H9 (cell line): ENCODE results near the gene BST2. TPM values are rescaled to one million over a fixed set of nuclear protein-coding genes. Genes with fewer than 3 reads are reported as not detected.

Experiments used
- DNase-seq: peaks from one replicate; pipeline ENCODE4 v3.0.0-alpha.2; 2017
- H2AFZ ChIP-seq: one replicate; pipeline ENCODE4 v1.6.1; 2013; ENCODE audit warnings: mild to moderate bottlenecking, low read length, control low read depth, moderate library complexity
- H2AK5ac ChIP-seq: 2 replicates; pipeline ENCODE4 v1.6.1; 2013; ENCODE audit warnings: low read length, control low read depth, mixed read lengths; ENCODE audit not compliant: insufficient read length
- H2BK120ac ChIP-seq: one replicate; pipeline ENCODE4 v1.6.1; 2013; ENCODE audit warnings: low read depth, mild to moderate bottlenecking, low read length, control low read depth, inconsistent platforms; ENCODE audit not compliant: poor library complexity, severe bottlenecking
- H2BK12ac ChIP-seq: 2 replicates; pipeline ENCODE4 v1.6.1; 2013; ENCODE audit warnings: low read length, control low read depth, mixed read lengths, low read depth; ENCODE audit not compliant: insufficient read length
- H2BK15ac ChIP-seq: 2 replicates; pipeline ENCODE4 v1.6.1; 2013; ENCODE audit warnings: low read depth, low read length, control low read depth
- H2BK20ac ChIP-seq: one replicate; pipeline ENCODE4 v1.6.1; 2013; ENCODE audit warnings: low read depth, mild to moderate bottlenecking, low read length, control low read depth, inconsistent platforms; ENCODE audit not compliant: poor library complexity, severe bottlenecking
- H2BK5ac ChIP-seq: 2 replicates; pipeline ENCODE4 v1.6.1; 2013; ENCODE audit warnings: low read length, control low read depth, mixed read lengths; ENCODE audit not compliant: insufficient read length
- H3K14ac ChIP-seq: 2 replicates; pipeline ENCODE4 v1.6.1; 2013; ENCODE audit warnings: low read length, control low read depth; ENCODE audit not compliant: insufficient read depth
- H3K18ac ChIP-seq: 2 replicates; pipeline ENCODE4 v1.6.1; 2013; ENCODE audit warnings: low read depth, mild to moderate bottlenecking, mixed read lengths, low read length, control low read depth; ENCODE audit not compliant: insufficient read length
- H3K23ac ChIP-seq: 2 replicates; pipeline ENCODE4 v1.6.1; 2013; ENCODE audit warnings: low read length, control low read depth, mixed read lengths, low read depth; ENCODE audit not compliant: insufficient read length
- H3K23me2 ChIP-seq: 2 replicates; pipeline ENCODE4 v1.6.1; 2013; ENCODE audit warnings: low read depth, mild to moderate bottlenecking, mixed read lengths, low read length, control low read depth; ENCODE audit not compliant: insufficient read length, poor library complexity, severe bottlenecking
- H3K27ac ChIP-seq: 2 replicates; pipeline ENCODE4 v1.5.1; 2013; ENCODE audit warnings: low read length, control low read depth, mixed read lengths, low read depth; ENCODE audit not compliant: insufficient read length
- H3K27me3 ChIP-seq: 2 replicates; pipeline ENCODE4 v1.6.1; 2013; ENCODE audit warnings: low read length, control low read depth, inconsistent platforms; ENCODE audit not compliant: insufficient read depth
- H3K4ac ChIP-seq: 2 replicates; pipeline ENCODE4 v1.6.1; 2013; ENCODE audit warnings: low read depth, mild to moderate bottlenecking, control low read depth, inconsistent platforms, low read length, moderate library complexity
- H3K4me1 ChIP-seq: 2 replicates; pipeline ENCODE4 v1.6.1; 2013; ENCODE audit warnings: low read length, control low read depth, inconsistent platforms; ENCODE audit not compliant: insufficient read depth
- H3K4me2 ChIP-seq: 2 replicates; pipeline ENCODE4 v1.6.1; 2013; ENCODE audit warnings: low read length, control low read depth, mixed read lengths; ENCODE audit not compliant: insufficient read length, insufficient read depth
- H3K56ac ChIP-seq: 2 replicates; pipeline ENCODE4 v1.6.1; 2013; ENCODE audit warnings: low read depth, mild to moderate bottlenecking, mixed read lengths, low read length, control low read depth; ENCODE audit not compliant: insufficient read length
- H3K79me1 ChIP-seq: 2 replicates; pipeline ENCODE4 v1.6.1; 2013; ENCODE audit warnings: low read depth, mild to moderate bottlenecking, moderate library complexity, low read length, control low read depth, inconsistent platforms; ENCODE audit not compliant: insufficient read depth, poor library complexity, severe bottlenecking
- H3K79me2 ChIP-seq: 2 replicates; pipeline ENCODE4 v1.6.1; 2013; ENCODE audit warnings: low read length, control low read depth, inconsistent platforms; ENCODE audit not compliant: insufficient read depth
- H3K9ac ChIP-seq: 2 replicates; pipeline ENCODE4 v1.6.1; 2013; ENCODE audit warnings: low read length, control low read depth, mixed read lengths; ENCODE audit not compliant: insufficient read length; ENCODE audit errors: extremely low read depth
- H3K9me3 ChIP-seq: one replicate; pipeline ENCODE4 v1.6.1; 2013; ENCODE audit warnings: low read depth, low read length, inconsistent platforms; ENCODE audit not compliant: control insufficient read depth
- H3T11ph ChIP-seq: one replicate; pipeline ENCODE4 v1.6.1; 2013; ENCODE audit warnings: mild to moderate bottlenecking, low read length, control low read depth, inconsistent platforms
- H4K20me1 ChIP-seq: one replicate; pipeline ENCODE4 v1.6.1; 2013; ENCODE audit not compliant: control insufficient read depth, insufficient read length, insufficient read depth
- H4K5ac ChIP-seq: 2 replicates; pipeline ENCODE4 v1.6.1; 2013; ENCODE audit warnings: low read depth, mild to moderate bottlenecking, mixed read lengths, low read length, control low read depth; ENCODE audit not compliant: insufficient read length
- H4K8ac ChIP-seq: replicated peaks from 2 replicates; pipeline ENCODE4 v1.6.1; 2013; ENCODE audit warnings: low read length, control low read depth, mixed read lengths, low read depth; ENCODE audit not compliant: insufficient read length
- H4K91ac ChIP-seq: 2 replicates; pipeline ENCODE4 v1.6.1; 2013; ENCODE audit warnings: low read depth, mild to moderate bottlenecking, moderate library complexity, mixed read lengths, low read length, control low read depth; ENCODE audit not compliant: insufficient read length
- H3K27ac Mint-ChIP-seq, 3 experiments: 2 replicates in 2 of 3; 3 replicates in 1 of 3; pipeline ENCODE4 v1.8.0; 2020 to 2021; ENCODE audit warnings: mixed read lengths in 3 of 3, mild to moderate bottlenecking in 1 of 3, moderate library complexity in 1 of 3
- H3K27me3 Mint-ChIP-seq: 2 replicates; pipeline ENCODE4 v1.8.0; 2021; ENCODE audit warnings: low read depth, mild to moderate bottlenecking, moderate library complexity, mixed read lengths
- H3K36me3 Mint-ChIP-seq, 3 experiments: 2 replicates in 2 of 3; 3 replicates in 1 of 3; pipeline ENCODE4 v1.8.0; 2020 to 2021; ENCODE audit warnings: low read depth in 3 of 3, mixed read lengths in 3 of 3; ENCODE audit not compliant: insufficient read depth in 1 of 3
- H3K4me1 Mint-ChIP-seq, 2 experiments: 2 replicates each; pipeline ENCODE4 v1.8.0; 2020; ENCODE audit warnings: mixed read lengths in 2 of 2
- H3K4me3 Mint-ChIP-seq, 2 experiments: 2 replicates in 1 of 2; 3 replicates in 1 of 2; pipeline ENCODE4 v1.8.0; 2020 to 2021; ENCODE audit warnings: mild to moderate bottlenecking in 2 of 2, mixed read lengths in 2 of 2, moderate library complexity in 1 of 2
- H3K9me3 Mint-ChIP-seq, 2 experiments: 2 replicates in 1 of 2; 3 replicates in 1 of 2; pipeline ENCODE4 v1.8.0; 2020; ENCODE audit warnings: mild to moderate bottlenecking in 2 of 2, mixed read lengths in 2 of 2, moderate library complexity in 1 of 2
- CTCF ChIP-seq: fragments of 200-600 bp; sonication (generic); conservative IDR thresholded peaks from 3 replicates; pipeline ENCODE4 v1.8.0; 2021; ENCODE audit warnings: antibody characterized with exemption, mild to moderate bottlenecking
- WGBS: extraction: QIAGEN DNeasy Blood & Tissue Kit; methylation state at CpG from one replicate; pipeline ENCODE4 v1.1.7; 2013; ENCODE audit warnings: missing lambda C conversion rate, low lambda C conversion rate, mixed read lengths; ENCODE audit not compliant: insufficient read length; ENCODE audit errors: extremely low coverage; 5-methylcytosine and 5-hydroxymethylcytosine counted together
- total RNA-seq: library from RNA; stranded (reverse); gene quantifications from 2 replicates; pipeline ENCODE4 v1.2.1, GENCODE V29; 2021

The BST2 gene
- total RNA-seq, 1 experiment from 2014 or later, result 63.3 TPM

- no peak overlapping the region for H3K18ac ChIP-seq
- no peak overlapping the region for H2BK5ac ChIP-seq
- DNase-seq, result no peak
- H3K23ac ChIP-seq, result no peak overlapping the region
- H3K23me2 ChIP-seq, result no peaks in the 10 kb centered on the region
- H2BK15ac ChIP-seq, result no peak overlapping the region
- Mint-ChIP-seq H3K4me3 (no peak overlapping the region), H3K4me1 (no peaks in the 10 kb centered on the region), H3K36me3 (peaks cover 0 to 6% (median 0%) of the 10 kb centered on the region in 3 experiments; a peak in 1 of 7 replicates), H3K27me3 (peaks cover 1% of the 10 kb centered on the region; the same call in 1 of the 2 replicates), H3K9me3 (no peaks in the 10 kb centered on the region), H3K27ac (no peak overlapping the region)
- H3K14ac ChIP-seq, result no peak overlapping the region
- H2BK120ac ChIP-seq, result no peak overlapping the region
- H3K27ac ChIP-seq, result no peak overlapping the region
- no peaks in the 10 kb centered on the region for H3K79me1 ChIP-seq
- no peak overlapping the region for H3T11ph ChIP-seq
- no peak overlapping the region for H2BK20ac ChIP-seq
- TF ChIP-seq CTCF, result no peak
- no peak overlapping the region for H4K5ac ChIP-seq
- no peaks in the 10 kb centered on the region for H4K20me1 ChIP-seq
- H3K9me3 ChIP-seq, result no peaks in the 10 kb centered on the region
- WGBS, result no CpG with 5 or more reads among the region's 7 CpGs
- no peak overlapping the region for H3K9ac ChIP-seq
- no peaks in the 10 kb centered on the region for H3K79me2 ChIP-seq
- no peaks in the 10 kb centered on the region for H3K27me3 ChIP-seq
- H4K91ac ChIP-seq, result no peak overlapping the region
- H3K4me1 ChIP-seq, result no peaks in the 10 kb centered on the region
- no peak overlapping the region for H3K4me2 ChIP-seq
- no peak overlapping the region for H2AFZ ChIP-seq
- no peak overlapping the region for H3K56ac ChIP-seq
- H2BK12ac ChIP-seq, result no peak overlapping the region
- H4K8ac ChIP-seq, result no peak overlapping the region
- H3K4ac ChIP-seq, result no peak overlapping the region
- H2AK5ac ChIP-seq, result no peak overlapping the region
Observed at GRCh38 chr19:17435218-17435617, 29.8 kb upstream of the BST2 start.
